GM12878 (cell line): ENCODE results near the gene SLC9A3. TPM values are rescaled to one million over a fixed set of nuclear protein-coding genes. Genes with fewer than 3 reads are reported as not detected.

Experiments used
- ATAC-seq: fragments of 200-7000 bp; cut with Tn5 transposase; 3 replicates; pipeline ENCODE4 v1.9.1; 2020; ENCODE audit warnings: mild to moderate bottlenecking, moderate library complexity
- BruUV-seq: library from RNA; stranded (reverse); fragments of 400-500 nt; replicated peaks from 2 replicates; lab custom pipeline; 2021; lab: Mats Ljungman, UMichigan
- CTCF ChIA-PET: fragments of 300-600 bp; sonication (Branson Sonifier 250); formaldehyde crosslinking; extraction: SDS; loops from one replicate; lab custom pipeline; 2021; ENCODE audit warnings: inconsistent platforms; lab: Yijun Ruan, JAX
- POLR2A ChIA-PET: fragments of 350-600 bp; formaldehyde crosslinking; extraction: SDS; loops from one replicate; lab custom pipeline; 2021; ENCODE audit warnings: inconsistent platforms; lab: Charles Lee
- RAD21 ChIA-PET: fragments of 300-600 bp; sonication (Branson Sonifier 250); formaldehyde crosslinking; loops from one replicate; lab custom pipeline; 2023; ENCODE audit warnings: antibody characterized with exemption; ENCODE audit not compliant: unreplicated experiment; lab: Charles Lee
- SMC1A ChIA-PET: fragments of 300-600 bp; sonication (Branson Sonifier 250); formaldehyde crosslinking; loops from one replicate; lab custom pipeline; 2023; ENCODE audit not compliant: unreplicated experiment, uncharacterized antibody; lab: Charles Lee
- DNase-seq: peaks from one replicate; pipeline ENCODE4 v3.0.0-alpha.2; 2011; ENCODE audit warnings: low read depth, low spot score
- FAIRE-seq: peaks from 3 replicates; lab custom pipeline; 2011; peaks lifted over from hg19 to GRCh38; lab: Jason Lieb, UNC
- H2AFZ ChIP-seq: 2 replicates; pipeline ENCODE4 v1.6.0; 2011; ENCODE audit warnings: low read depth, low read length, control low read depth; ENCODE audit not compliant: control insufficient read depth
- H3K27ac ChIP-seq: 2 replicates; pipeline ENCODE4 v1.5.1; 2011; ENCODE audit warnings: control low read depth; ENCODE audit not compliant: control insufficient read depth, insufficient read depth
- H3K27me3 ChIP-seq, 2 experiments: replicated peaks in 1 of 2; 2 replicates each; pipeline versions ENCODE4 v1.6.0 to v1.6.1; 2011; ENCODE audit warnings: low read length in 1 of 2; ENCODE audit not compliant: control insufficient read depth in 2 of 2, insufficient read depth in 2 of 2
- H3K36me3 ChIP-seq, 2 experiments: 2 replicates each; pipeline ENCODE4 v1.5.1; 2011; ENCODE audit warnings: low read length in 1 of 2; ENCODE audit not compliant: control insufficient read depth in 2 of 2, insufficient read depth in 2 of 2
- H3K4me1 ChIP-seq: 2 replicates; pipeline ENCODE4 v1.6.1; 2011; ENCODE audit warnings: mild to moderate bottlenecking, low read length, moderate library complexity, mixed read lengths; ENCODE audit not compliant: control insufficient read depth, insufficient read depth
- H3K4me2 ChIP-seq: 2 replicates; pipeline ENCODE4 v1.6.0; 2011; ENCODE audit warnings: control low read depth; ENCODE audit not compliant: control insufficient read depth, insufficient read depth
- H3K4me3 ChIP-seq: fragments of 200-600 bp; sonication (generic); 2 replicates; pipeline ENCODE4 v1.5.1; 2016
- H3K79me2 ChIP-seq: 2 replicates; pipeline ENCODE4 v1.6.0; 2011; ENCODE audit warnings: low read length; ENCODE audit not compliant: control insufficient read depth, insufficient read depth
- H3K9ac ChIP-seq: 2 replicates; pipeline ENCODE4 v1.8.0; 2011; ENCODE audit warnings: low read length, control low read depth, mixed read lengths; ENCODE audit not compliant: control insufficient read depth, insufficient read depth
- H3K9me3 ChIP-seq: replicated peaks from 3 replicates; pipeline ENCODE4 v1.5.1; 2011; ENCODE audit warnings: mild to moderate bottlenecking, low read length; ENCODE audit not compliant: control insufficient read depth, insufficient read depth
- H4K20me1 ChIP-seq: 2 replicates; pipeline ENCODE4 v1.6.0; 2011; ENCODE audit not compliant: control insufficient read depth, insufficient read depth
- BCL3 ChIP-seq: IDR thresholded peaks from 2 replicates; pipeline ENCODE4 v1.6.1; 2011; ENCODE audit warnings: borderline replicate concordance, low read depth, mild to moderate bottlenecking, moderate library complexity, low read length; ENCODE audit not compliant: insufficient read depth, poor library complexity, severe bottlenecking
- POLR2A ChIP-seq: IDR thresholded peaks from 2 replicates; pipeline ENCODE4 v1.6.1; 2011; ENCODE audit warnings: low read depth, mild to moderate bottlenecking, low read length
- POLR2AphosphoS5 ChIP-seq: IDR thresholded peaks from 2 replicates; pipeline ENCODE4 v1.6.1; 2011; ENCODE audit warnings: mild to moderate bottlenecking, low read length, inconsistent platforms
- RELA ChIP-seq: fragments of 450-650 bp; IDR thresholded peaks from 2 replicates; pipeline ENCODE4 v1.8.0; 2014; ENCODE audit warnings: borderline replicate concordance; ENCODE audit not compliant: partially characterized antibody
- WGBS: methylation state at CpG from one replicate; pipeline ENCODE4 v1.1.6; 2016; ENCODE audit warnings: low lambda C conversion rate; ENCODE audit not compliant: insufficient replicate concordance, insufficient coverage; ENCODE audit errors: missing lambda C conversion rate; 5-methylcytosine and 5-hydroxymethylcytosine counted together
- in situ Hi-C: fragments of 300-500 bp; cut with MboI; formaldehyde crosslinking; loops from 9 replicates; pipeline ENCODE4 v1.14.3; 2018; ENCODE audit warnings: mixed read lengths
- intact Hi-C: fragments of 100-400 bp; cut with micrococcal nuclease; formaldehyde crosslinking; loops from one replicate; pipeline ENCODE4 v1.14.2; 2022; ENCODE audit not compliant: unreplicated experiment
- polyA plus RNA-seq, 11 experiments: library from polyadenylated mRNA; depleted of rRNA in 4 of 11; unstranded in 6 of 11; stranded (reverse) in 5 of 11; fragments of >200 nt; fragmentation: Nextera tagmentation in 4 of 11; fragmentation: Illumina TruSeq in 1 of 11; extraction: Ambion mirVana in 4 of 11; extraction: Trizol in 1 of 11; gene quantifications; 1 replicate in 1 of 11; 2 replicates in 10 of 11; pipeline versions ENCODE4 v1.2.1 to v1.2.3, GENCODE V29; 2011 to 2016; ENCODE audit warnings: inconsistent platforms in 2 of 11, missing spikeins in 2 of 11, low read depth in 1 of 11
- total RNA-seq, 4 experiments: library from RNA; depleted of rRNA in 3 of 4; stranded (reverse); fragments of >200 nt in 3 of 4; fragmentation: Illumina TruSeq in 1 of 4; extraction: Trizol in 1 of 4; gene quantifications; 2 replicates each; pipeline versions ENCODE4 v1.2.1 to v1.2.3, GENCODE V29; 2013 to 2021
- TF ChIP-seq, protein P1 (sequence below): IDR thresholded peaks from 2 replicates; pipeline ENCODE4 v1.6.1; 2011; ENCODE audit warnings: low read depth, mild to moderate bottlenecking, low read length, moderate library complexity, borderline replicate concordance; ENCODE audit errors: extremely low read depth

The SLC9A3 gene
- total and polyA plus RNA-seq, 10 of the 15 experiments (the other 5 are each of a cell fraction or from before 2014, with no cell fraction given): 0.04 to 5.2 (median 2.3) TPM; not detected in 1

DNA sequence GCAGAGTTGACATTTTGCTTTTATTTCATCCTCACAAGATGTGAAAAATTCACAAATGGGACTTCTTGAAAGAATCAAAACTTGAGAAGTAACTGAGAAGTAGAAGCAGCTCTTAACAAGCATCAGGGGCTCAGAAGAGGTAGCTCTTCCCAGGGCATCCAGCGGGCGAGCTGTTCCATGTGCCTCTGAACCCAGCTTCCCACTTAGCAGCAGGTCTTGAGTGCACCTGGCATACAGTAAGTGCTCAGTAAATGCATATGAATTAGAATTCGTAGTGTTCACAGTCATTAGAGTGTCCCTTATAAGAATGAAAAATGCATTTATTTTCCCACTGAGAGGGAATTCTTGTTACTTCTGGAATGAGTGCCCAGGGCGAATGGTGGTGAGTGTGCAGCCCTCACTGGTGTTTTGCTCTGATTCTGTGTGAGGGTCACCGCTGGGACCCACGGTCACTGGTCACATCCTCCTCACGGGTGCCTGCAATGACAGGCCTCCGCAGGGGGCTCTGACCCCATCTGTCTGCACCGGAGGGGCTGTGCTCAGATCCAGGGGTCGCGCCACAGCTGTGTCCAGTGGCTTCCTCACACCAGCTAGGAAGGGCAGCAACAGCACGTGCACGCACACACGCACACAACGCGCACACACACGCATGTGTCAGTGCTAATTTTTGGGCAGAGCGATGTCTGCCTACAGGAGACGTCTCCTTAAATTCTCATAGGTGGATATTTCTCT is 54.3 kb downstream of the SLC9A3 start:
- POLR2A ChIA-PET: no interaction called here
- Histone ChIP-seq H3K4me2 (no peak overlapping the region), H3K36me3 (peaks cover 0 to 8% of the 10 kb centered on the region in 2 experiments; a peak in 3 of 4 replicates), H3K4me1 (peaks cover 4% of the 10 kb centered on the region), H3K9ac (no peak overlapping the region), H3K79me2 (peaks cover 21% of the 10 kb centered on the region), H3K9me3 (no peaks in the 10 kb centered on the region), H2AFZ (no peak overlapping the region), H3K27ac (no peak overlapping the region), H4K20me1 (no peaks in the 10 kb centered on the region), H3K27me3 (no peaks in the 10 kb centered on the region), H3K4me3 (no peak overlapping the region)
- ATAC-seq (no peak), DNase-seq (no peak), FAIRE-seq (no peak)
- SMC1A ChIA-PET: interaction anchor here (0.7 to 1.0 kb wide), 2 partner anchors 24 to 147 kb away, joined by 3 read pairs; no protein-coding TSS in a partner anchor
- in situ Hi-C loops: no loop called here
- RAD21 ChIA-PET: interaction anchor here (1.7 kb wide), 1 partner anchor 25 kb away, joined by 4 read pairs; no protein-coding TSS in a partner anchor
- no TSS peak for BruUV-seq
- intact Hi-C loops: loop anchor here (10.0 kb wide), 1 partner anchor 145 kb away; the partner anchor contains the start of gene CEP72
- WGBS: 98% methylated on average over 19 of the region's 19 CpGs
- TF ChIP-seq POLR2A (peak; percentile 71), POLR2AphosphoS5 (0 out of 2 replicates have a peak, but pooled peaks have one; percentile 18), RELA (no peak), BCL3 (peak; percentile 67)
- TF ChIP-seq, protein P1, sequence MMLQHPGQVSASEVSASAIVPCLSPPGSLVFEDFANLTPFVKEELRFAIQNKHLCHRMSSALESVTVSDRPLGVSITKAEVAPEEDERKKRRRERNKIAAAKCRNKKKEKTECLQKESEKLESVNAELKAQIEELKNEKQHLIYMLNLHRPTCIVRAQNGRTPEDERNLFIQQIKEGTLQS: no peak
- CTCF ChIA-PET: interaction anchor here (5.4 kb wide), 1 partner anchor 24 kb away, joined by 46 read pairs; no protein-coding TSS in a partner anchor
